Muscle of leg (tissue), 11 donors: Measurements from ENCODE around the gene GREB1. TPM values are rescaled to one million over a fixed set of nuclear protein-coding genes. Genes with fewer than 3 reads are reported as not detected.

Experiments
- DNase-seq: peaks from one replicate; pipeline ENCODE4 v3.0.0; 2013
- H3K27ac ChIP-seq: one replicate; pipeline ENCODE4 v1.5.1; 2013; ENCODE audit warnings: mild to moderate bottlenecking, low read length, control low read depth
- H3K27me3 ChIP-seq: one replicate; pipeline ENCODE4 v1.6.1; 2013; ENCODE audit warnings: low read length; ENCODE audit not compliant: control insufficient read depth, insufficient read depth
- H3K36me3 ChIP-seq: one replicate; pipeline ENCODE4 v1.6.1; 2013; ENCODE audit warnings: low read length; ENCODE audit not compliant: control insufficient read depth, insufficient read depth
- H3K4me1 ChIP-seq: one replicate; pipeline ENCODE4 v1.6.1; 2013; ENCODE audit warnings: low read length; ENCODE audit not compliant: control insufficient read depth, insufficient read depth
- H3K4me3 ChIP-seq: one replicate; pipeline ENCODE4 v1.5.1; 2013; ENCODE audit warnings: low read length, control low read depth
- H3K9me3 ChIP-seq: replicated peaks from 2 replicates; pipeline ENCODE4 v1.6.1; 2013; ENCODE audit warnings: low read depth, low read length; ENCODE audit not compliant: control insufficient read depth
- WGBS: methylation state at CpG from one replicate; pipeline ENCODE4 v1.1.5; 2013; ENCODE audit warnings: missing lambda C conversion rate; ENCODE audit not compliant: insufficient coverage; 5-methylcytosine and 5-hydroxymethylcytosine counted together
- polyA plus RNA-seq, 8 donors: library from polyadenylated mRNA; unstranded; fragments of 120-200 nt; gene quantifications; one replicate each; pipeline versions ENCODE4 v1.2.1 to v1.2.3, GENCODE V29; 2013; ENCODE audit warnings: inconsistent platforms in 1 of 8, low replicate concordance in 1 of 8; ENCODE audit not compliant: insufficient read length in 8 of 8, insufficient read depth in 1 of 8
- total RNA-seq: library from RNA; stranded (reverse); fragments of 120-200 nt; gene quantifications from one replicate; pipeline ENCODE4 v1.2.4, GENCODE V29; 2013

Gene GREB1
- total and polyA plus RNA-seq, 9 donors, result 6.5 to 14.4 (median 10.5) TPM

DNA sequence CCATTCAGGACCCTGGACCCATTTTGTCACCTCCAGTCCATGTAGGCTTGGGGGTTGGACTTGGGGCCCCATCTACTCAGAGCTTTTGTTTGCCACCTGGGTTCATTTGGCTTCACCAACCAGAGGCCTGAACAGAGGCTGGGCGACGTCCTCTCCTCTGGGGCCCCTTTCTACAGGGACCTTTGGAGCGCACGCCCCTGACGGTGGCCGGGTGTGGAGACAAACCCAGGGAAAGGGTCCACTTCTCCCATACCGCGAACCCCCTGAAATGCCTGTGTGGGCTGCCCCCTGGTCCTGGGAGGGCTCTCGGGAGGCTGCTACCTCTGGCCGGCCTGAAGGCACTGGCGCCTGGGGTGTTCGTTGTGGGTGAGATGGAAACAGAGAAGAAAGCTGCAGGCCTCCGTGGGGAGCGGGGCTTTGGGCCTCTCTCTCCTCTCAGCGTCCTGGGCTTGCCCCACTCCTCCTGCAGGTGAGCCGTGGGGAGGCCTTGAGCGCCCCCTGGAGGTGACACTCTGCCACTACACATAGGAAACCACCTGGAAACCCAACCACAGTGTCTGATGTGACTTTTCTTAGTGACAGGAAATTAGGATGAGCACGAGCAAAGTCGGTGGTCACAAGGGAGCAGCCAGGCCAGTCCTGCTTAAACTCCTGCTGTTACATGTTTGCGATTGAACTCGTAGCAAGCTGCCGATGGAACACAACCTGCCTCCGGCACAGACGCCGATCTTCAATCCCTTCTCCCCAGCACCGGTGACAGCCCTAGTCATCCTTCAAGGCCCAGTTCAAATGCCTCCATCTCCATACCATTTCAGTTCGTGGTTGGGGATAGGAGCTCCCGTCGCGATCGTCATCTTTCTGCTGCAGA is 148.1 kb downstream of the GREB1 start:
- Histone ChIP-seq H3K9me3 (no peaks in the 10 kb centered on the region), H3K36me3 (no peaks in the 10 kb centered on the region), H3K4me3 (no peak overlapping the region), H3K4me1 (peaks cover 22% of the 10 kb centered on the region), H3K27me3 (peaks cover 34% of the 10 kb centered on the region), H3K27ac (no peak overlapping the region)
- 69% methylated on average over 20 of the region's 31 CpGs for WGBS
- no peak for DNase-seq

DNA sequence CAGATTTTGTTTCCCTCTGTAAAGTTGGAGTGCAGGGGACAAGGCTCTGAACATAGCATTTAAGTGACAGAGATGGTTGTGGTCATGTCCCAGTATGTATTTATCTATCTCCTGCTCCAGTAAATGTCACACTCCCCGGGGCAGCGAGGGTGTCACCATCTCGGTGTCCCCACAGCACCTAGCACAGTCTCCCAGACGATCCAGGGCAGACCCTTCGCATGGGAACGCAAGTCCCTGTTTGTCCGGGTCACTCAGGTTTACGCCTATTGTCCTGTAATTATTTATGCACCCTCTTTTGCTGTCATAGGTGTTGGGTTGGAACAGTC is 148.7 kb downstream of the GREB1 start:
- Histone ChIP-seq H3K9me3 (no peaks in the 10 kb centered on the region), H3K27ac (no peak overlapping the region), H3K36me3 (no peaks in the 10 kb centered on the region), H3K4me3 (no peak overlapping the region), H3K27me3 (peaks cover 28% of the 10 kb centered on the region), H3K4me1 (peaks cover 20% of the 10 kb centered on the region)
- WGBS, result 80% methylated on average over 1 of the region's 8 CpGs
- DNase-seq, result no peak

DNA sequence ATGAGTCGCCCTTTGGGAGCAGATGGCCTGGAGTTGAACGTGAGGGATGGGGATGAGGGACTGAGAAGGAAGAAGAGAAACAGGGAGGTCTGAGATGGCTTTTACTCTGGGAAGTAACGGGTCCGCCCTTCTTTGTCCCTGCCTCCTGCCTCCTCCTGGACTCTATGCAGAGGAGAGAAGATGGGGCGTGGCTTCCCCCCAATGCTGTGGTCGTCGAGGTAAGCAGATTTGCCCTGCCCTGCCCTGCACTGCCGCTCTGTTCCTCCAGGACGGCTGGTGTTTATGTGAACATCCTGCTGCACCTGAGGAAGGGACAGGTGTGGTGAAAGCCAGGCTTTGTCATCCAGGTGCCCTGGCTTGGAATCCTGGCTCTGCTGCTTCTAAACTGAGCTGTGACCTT is 149.6 kb downstream of the GREB1 start:
- no peak for DNase-seq
- Histone ChIP-seq H3K36me3 (no peaks in the 10 kb centered on the region), H3K27ac (no peak overlapping the region), H3K4me3 (no peak overlapping the region), H3K9me3 (no peaks in the 10 kb centered on the region), H3K27me3 (peaks cover 19% of the 10 kb centered on the region), H3K4me1 (peaks cover 25% of the 10 kb centered on the region)
- WGBS, result 40% methylated on average over 4 of the region's 9 CpGs

DNA sequence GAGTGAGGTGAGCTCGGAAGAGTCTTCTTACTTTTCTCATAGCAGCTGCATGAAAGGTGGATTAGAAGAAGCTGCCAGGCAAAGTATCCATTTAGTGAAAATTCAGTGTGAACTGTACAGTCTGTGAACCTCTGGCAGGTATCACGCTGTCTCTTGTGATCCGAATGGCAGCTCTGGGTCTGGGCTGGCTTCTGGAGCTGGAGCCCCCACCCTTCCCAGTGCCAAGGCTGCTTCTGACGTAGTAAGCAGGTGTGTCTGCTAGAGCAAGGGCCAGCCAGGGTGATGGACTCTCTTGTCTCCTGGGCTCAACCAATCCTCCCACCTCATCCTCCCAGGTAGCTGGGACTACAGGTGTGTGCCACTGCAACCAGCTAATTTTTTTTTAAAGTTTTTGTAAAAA is 150.1 kb downstream of the GREB1 start:
- peaks cover 23% of the 10 kb centered on the region for H3K4me1 ChIP-seq
- WGBS, result 72% methylated on average over 3 of the region's 4 CpGs
- no peak for DNase-seq

DNA sequence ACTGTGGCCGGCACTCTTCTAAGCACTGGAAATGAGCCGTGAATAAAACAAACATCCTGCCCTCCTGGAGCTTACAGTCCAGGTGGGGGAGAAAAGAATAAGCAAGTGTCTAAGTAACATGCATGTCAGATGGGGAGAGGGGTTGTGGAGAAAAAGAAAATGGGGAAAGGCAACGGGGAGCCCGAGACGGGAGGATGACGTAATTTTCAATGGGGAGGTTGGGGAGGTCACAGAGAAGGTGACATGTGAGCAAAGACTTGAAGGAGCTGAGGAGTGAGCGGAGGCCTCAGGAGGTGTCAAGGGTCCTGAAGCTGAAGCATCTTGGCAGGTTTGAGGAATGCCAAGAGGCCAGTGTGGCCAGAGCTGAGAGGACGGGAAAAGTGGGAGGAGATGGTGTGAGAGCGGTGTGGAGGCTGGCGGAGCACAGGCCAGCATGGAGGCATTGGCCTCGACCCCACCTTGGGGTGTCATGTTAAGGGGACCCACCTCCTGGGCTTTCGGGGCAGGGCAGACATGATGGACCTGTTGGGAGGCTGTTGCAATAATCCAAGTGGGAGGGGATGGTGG is 151.1 kb downstream of the GREB1 start:
- DNase-seq, result no peak
- no peak overlapping the region for H3K27ac ChIP-seq
- 72% methylated on average over 12 of the region's 12 CpGs for WGBS
- H3K9me3 ChIP-seq, result no peaks in the 10 kb centered on the region
- peaks cover 16% of the 10 kb centered on the region for H3K4me1 ChIP-seq
- no peaks in the 10 kb centered on the region for H3K36me3 ChIP-seq
- H3K27me3 ChIP-seq, result peaks cover 18% of the 10 kb centered on the region
- H3K4me3 ChIP-seq, result no peak overlapping the region

More for the DNA sequence above, 150.1 kb downstream of the GREB1 start:
- Histone ChIP-seq H3K36me3 (no peaks in the 10 kb centered on the region), H3K27ac (no peak overlapping the region), H3K4me3 (no peak overlapping the region), H3K9me3 (no peaks in the 10 kb centered on the region), H3K27me3 (peaks cover 18% of the 10 kb centered on the region)

DNA sequence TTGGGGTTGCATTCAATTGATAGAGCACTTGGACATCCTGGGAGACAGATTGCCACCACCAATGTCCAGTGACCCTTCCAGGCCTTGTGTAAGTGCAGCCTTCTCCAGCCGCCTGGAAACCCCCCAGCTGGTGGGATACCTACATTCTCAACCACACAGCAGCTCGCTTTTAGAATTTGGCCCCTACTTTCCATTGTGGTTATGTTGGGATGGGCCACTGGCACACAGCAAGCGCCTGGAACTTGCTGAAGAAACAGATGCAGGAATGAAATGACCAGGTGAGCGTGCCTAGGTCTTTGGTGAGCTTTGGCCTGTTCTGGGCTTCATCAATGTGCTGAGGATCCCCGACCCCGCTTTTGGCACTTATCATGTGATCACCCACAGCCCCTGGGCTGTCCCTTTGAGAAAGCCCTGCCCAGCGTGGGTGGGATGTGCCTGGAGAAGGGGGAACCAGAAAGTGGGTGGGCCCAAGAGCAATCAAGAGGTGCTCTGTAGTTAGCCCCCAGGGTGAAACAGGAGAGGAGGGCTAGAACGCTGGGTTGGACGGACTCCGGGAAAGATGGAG is 152.1 kb downstream of the GREB1 start:
- peaks cover 8% of the 10 kb centered on the region for H3K4me1 ChIP-seq
- WGBS, result 83% methylated on average over 8 of the region's 10 CpGs

DNA sequence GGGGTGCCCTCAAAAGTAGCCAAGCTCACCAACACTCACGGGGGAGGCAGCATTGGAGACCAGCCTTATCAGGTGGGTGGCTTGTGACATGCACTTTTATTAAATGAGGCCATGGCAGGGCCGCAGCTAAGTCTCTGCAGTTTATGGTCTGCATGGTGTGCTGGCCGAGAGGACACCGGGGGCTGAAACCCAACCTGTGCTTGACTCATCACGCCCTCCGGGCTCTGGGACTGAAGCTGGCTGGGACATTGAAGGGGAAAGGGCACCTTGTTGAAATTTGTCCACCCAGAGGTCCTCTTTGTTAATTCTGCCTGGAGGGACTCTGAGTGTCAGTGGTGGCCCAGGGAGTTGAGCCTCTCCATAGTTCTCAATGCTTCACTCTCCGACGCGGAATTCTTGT is 153.9 kb downstream of the GREB1 start:
- no peak for DNase-seq
- 92% methylated on average over 6 of the region's 9 CpGs for WGBS
- no peaks in the 10 kb centered on the region for H3K9me3 ChIP-seq
- peaks cover 6% of the 10 kb centered on the region for H3K4me1 ChIP-seq
- H3K27me3 ChIP-seq, result peaks cover 18% of the 10 kb centered on the region
- H3K36me3 ChIP-seq, result no peaks in the 10 kb centered on the region
- H3K27ac ChIP-seq, result no peak overlapping the region
- H3K4me3 ChIP-seq, result no peak overlapping the region

More for the DNA sequence above, 152.1 kb downstream of the GREB1 start:
- Histone ChIP-seq H3K4me3 (no peak overlapping the region), H3K36me3 (no peaks in the 10 kb centered on the region), H3K9me3 (no peaks in the 10 kb centered on the region), H3K27ac (no peak overlapping the region), H3K27me3 (peaks cover 18% of the 10 kb centered on the region)
- DNase-seq, result no peak

DNA sequence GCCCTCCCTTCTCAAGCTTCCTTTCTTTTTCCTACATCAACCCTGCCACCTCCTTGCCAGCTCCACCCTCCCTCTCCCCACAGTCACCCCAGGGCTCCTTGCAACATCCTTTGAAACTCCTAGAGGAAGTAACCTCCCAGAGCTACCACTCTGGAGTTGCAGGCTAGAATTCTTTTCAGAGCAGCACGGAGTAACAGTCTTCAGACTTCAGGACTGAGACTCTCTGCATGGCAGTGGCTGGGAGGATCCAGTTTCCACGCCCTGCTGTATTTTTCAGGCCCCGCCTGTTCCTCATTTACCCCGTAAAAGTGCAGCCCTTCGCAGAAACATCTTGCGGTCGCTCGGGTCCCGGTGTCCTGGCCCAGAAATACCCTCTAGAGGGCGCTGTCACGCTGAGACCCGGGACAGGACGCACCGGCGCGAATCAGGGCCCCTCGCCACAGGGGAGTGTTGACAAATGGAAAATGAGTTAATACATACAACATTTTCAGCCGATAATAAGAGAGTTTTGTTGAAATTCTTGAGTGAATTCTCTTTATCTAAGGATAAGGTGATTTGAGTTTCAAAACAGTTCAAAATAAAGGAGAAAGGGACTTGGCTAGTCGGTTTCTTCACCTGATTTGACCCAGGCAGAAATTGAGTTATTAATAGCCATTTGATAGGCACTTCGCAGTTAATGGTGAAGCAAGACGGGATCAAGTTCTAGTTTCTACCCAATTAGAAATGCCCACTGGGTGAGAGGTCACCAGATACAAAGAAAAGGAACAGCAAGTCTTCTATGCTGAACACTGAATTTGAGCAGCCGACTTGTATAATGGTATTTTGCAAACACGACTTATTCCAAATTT is 154.6 kb downstream of the GREB1 start:
- H3K27me3 ChIP-seq, result peaks cover 16% of the 10 kb centered on the region
- 17% methylated on average over 10 of the region's 23 CpGs for WGBS
- no peaks in the 10 kb centered on the region for H3K9me3 ChIP-seq
- peaks cover 6% of the 10 kb centered on the region for H3K4me1 ChIP-seq
- H3K4me3 ChIP-seq, result no peak overlapping the region
- no peak overlapping the region for H3K27ac ChIP-seq
- peak; percentile 76 for DNase-seq
- H3K36me3 ChIP-seq, result no peaks in the 10 kb centered on the region

DNA sequence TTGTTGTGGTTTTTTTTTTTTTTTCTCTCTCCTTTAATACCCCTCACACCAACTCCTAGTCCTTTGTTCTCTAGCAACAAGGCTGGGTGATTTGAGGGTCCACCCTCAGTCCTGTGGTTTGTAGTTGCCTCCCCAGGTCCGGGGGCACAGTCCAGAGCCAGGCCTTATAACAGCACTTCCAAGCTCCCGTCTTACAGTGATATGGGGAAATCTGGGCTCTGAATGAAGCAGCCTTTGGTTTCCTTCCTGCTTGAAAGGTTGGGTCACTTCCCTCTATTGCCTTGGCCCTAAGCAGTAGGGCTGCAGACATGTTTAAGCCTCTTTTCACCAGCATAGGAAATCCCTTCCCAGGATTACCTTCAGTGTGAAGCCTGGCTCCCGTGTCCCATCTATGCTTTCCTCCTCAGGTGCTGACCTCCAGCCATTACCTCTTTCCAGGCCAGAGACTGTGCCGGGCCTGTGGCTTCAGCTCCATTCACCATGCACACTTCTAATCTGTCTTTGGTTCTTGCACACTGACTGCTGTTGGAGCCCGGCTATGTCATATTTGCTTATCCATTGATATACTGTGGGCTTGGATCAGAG is 157.3 kb downstream of the GREB1 start:
- H3K9me3 ChIP-seq, result no peaks in the 10 kb centered on the region
- no peak overlapping the region for H3K27ac ChIP-seq
- DNase-seq, result no peak
- peaks cover 6% of the 10 kb centered on the region for H3K4me1 ChIP-seq
- 60% methylated on average over 3 of the region's 5 CpGs for WGBS
- peaks cover 4% of the 10 kb centered on the region for H3K27me3 ChIP-seq
- H3K36me3 ChIP-seq, result no peaks in the 10 kb centered on the region
- no peak overlapping the region for H3K4me3 ChIP-seq
